Fibroblast of skin of right biceps (primary cell): ENCODE measurements around the gene GREB1L.
"Not testable (repeated sequence)": the region's sequence is repeated elsewhere in the genome, so short reads cannot be mapped to it uniquely, and the experiment has no call there.

Experiments
- DNase-seq: peaks from one replicate; pipeline ENCODE4 v3.0.0-alpha.2; 2013

The GREB1L gene

DNA sequence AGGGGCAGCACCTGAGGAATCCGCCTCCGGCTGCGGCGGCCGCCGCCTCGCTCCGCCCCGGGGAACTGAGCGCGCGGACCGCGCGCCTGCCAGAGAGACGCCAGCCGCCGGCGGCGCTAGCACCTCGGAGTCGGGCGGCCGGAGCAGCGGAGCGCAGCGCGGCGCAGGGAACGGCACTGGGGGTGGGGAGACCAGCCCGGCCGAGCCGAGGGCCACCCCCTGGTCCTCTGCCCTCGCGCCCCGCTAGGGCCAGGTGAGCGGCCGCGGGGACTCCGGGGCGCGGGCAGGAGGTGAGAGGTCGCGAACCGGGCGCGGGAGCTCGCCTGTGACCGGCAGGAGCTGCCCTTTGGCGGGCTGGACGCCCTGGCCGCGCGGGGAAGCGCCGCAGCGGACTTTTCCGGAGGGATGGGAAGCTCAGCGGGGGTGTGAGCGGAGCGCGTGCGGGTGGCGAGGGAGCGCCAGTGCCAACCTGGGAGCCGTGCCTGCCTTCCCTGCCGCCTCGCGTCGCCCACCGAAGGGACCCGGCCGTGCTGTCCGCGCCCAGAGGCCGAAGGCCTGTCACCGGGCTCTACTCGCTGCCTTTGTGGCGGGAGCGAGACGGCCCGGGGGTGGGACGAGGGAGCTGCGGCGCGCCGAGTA, at the start of gene GREB1L:
GREB1L (plus strand) TSS at position 92 of the 639 bp plus-strand sequence. CDS start 141,287 bp downstream, outside the sequence.
- DNase-seq = peak; percentile 40

DNA sequence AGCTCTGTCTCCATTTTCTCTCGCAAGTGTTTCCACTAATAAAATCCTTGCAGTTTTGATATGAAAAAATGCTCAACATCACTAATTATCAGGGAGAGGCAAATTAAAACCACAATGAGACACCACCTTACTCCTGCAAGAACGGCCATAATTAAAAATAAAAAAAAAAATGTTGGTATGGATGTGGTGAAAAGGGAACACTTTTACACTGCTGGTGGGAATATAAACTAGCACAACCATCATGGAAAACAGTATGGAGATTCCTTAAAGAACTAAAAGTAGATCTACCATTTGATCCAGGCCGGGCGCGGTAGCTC, 49.8 kb upstream of the GREB1L start:
- no peak for DNase-seq

DNA sequence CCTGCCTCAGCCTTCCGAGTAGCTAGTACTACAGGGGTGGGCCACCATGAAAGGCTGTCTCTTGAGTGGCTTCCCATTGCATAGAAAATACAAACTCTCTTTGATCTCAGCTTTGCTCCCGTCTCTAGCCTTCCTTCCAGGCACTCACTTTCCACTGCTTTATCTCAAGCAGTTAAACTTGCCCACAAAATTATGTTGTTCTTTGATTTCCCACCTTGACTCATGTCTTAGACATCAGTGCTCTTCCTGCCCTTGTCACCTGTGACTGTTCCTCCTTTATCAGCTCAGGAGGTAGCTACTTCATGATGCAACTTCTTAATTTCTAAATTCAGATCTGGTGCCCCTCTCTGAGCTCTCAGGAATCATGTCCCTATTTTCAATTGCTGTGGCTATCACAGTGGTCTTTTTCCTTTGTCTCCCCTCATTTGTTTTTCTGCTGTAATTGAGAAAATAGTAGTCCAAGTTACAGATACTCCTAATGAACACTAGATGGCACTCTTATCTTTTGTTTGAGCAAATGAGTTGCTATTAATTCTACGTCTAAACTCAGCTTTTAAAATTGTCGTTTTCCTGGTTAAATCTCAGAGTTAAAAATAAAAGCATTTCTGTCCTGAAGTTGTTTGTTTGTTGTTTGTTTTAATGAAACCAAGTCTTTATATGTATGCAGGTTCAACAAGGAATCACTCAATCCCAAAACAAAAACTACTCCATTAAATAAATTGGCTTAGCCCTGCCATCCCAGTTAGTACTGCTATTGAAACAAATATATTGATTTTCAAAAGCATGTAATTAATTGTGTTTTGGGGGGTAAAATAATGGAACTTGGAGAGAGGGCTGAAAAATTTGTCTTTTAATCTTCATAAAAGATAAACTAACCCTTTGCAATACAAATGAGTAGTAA, 46.9 kb upstream of the GREB1L start:
- peak; percentile 38 for DNase-seq

DNA sequence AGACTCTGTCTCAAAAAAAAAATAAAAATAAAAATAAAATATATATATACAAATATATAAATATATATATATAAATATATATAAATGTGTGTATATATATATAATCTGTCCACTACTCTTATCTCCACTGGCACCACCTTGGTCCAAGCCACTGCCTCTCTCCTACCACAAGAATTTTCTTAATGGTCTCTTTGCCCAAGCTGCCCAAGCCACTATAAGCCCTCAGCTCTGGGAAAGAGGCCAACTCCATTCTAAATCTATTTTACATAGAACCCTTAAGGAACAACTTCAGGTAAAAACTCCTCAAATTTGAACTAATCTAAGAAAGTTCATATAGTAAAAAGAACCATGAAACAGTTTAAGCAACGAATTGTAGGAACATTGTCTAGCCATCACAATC, 45.6 kb upstream of the GREB1L start:
- DNase-seq = no peak

DNA sequence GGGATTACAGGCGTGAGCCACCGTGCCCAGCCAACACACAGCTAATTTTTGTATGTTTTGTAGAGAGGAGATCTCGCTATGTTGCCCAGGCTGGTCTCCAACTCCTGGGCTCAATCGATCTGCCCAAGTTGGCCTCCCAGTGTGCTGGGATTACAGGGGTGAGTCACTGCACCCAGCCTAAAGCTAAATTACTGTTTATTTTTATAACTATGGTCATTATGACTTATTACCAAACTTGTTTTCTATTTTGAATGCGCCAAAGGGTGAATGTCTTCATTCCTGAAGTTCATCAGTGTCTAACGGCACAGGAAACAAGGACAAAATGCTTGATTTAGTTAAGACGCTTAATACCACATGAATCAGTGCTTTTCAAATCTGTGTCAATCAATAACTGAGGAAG, 38.9 kb upstream of the GREB1L start:
- DNase-seq = no peak

DNA sequence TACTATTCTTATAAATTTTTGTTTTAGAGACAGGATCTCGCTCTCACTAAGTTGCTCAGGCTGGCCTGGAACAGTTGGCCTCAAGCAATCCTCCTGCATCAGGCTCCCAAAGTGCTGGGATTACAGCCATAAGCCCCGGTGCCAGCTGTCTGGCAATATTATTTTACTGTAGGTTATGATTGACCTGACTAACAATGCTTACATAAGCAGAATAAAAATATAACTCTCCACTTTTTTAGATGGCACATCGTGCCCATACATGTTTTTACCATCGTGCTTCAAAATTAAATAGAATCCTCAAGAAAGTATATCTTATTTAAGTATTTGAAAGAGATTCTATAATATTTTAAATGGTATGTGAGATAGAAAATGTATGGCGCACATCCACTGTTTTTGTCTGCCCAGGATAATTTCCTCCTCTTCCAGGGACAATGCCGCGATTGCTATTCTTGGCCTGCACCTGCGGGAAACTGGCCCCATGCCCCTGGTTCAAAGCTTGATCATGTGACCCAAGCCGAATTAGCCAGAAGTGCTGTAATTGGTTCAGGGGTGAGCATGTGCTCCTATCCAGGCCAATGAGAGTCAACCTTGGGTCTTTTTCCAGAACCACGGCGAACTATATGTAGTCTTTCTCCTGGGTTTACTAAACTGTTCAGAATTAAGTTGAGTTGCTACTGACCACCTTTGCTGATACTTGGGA, 38.3 kb upstream of the GREB1L start:
- no peak for DNase-seq

DNA sequence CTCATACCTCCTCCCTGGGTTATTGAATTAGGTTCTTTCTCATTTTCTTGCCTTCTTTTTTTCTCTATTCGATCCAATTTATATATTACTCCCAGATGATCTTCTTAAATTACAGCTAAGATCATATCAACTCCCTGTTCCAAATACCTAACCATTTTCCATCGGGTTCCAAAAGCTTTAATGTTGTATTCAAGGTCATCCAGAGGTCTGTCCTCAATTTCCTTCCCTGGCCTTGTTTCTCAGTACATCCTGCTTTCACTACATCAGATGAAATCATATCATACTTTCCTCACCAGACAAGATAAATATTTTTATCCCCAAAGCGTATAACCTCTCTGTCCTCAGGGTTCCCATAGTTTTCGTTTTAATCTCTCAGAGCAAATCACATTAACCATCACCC, 36.3 kb upstream of the GREB1L start:
- DNase-seq = no peak

DNA sequence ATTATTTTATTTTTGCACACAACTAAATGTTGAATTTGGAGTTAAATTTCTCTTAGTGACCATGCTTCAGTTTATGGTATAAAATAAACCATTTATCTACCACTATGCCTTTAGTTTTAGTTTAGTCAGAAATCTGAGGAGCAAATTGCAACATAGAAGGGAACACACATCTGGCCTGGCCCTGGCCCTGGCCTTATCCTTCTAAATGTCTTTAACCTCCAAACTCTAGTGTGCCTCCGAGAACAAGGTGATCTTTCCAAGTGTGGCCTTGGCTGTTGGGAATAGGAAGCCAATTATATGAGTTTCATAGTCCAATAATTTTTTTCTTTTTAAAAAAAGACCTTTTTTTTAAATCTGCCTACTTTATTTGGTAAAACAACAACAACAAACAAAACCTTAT, 31.8 kb upstream of the GREB1L start:
- DNase-seq = no peak

DNA sequence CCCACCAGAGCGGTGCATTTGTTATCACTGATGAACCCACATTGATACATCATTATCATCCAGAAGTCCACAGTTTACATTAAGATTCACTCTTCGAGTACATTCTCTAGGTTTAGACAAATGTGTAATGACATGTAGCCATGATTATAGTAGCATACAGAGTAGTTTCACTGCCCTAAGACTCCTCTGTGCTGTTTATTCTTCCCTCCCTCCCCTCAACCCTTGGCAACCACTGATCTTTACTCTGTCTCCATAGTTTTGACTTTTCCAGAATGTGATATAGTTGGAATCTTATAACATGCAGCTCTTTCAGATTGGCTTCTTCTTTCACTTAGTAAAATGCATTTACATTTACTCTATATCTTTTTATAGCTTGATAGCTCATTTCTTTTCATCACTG, 31.2 kb upstream of the GREB1L start:
- DNase-seq = no peak

DNA sequence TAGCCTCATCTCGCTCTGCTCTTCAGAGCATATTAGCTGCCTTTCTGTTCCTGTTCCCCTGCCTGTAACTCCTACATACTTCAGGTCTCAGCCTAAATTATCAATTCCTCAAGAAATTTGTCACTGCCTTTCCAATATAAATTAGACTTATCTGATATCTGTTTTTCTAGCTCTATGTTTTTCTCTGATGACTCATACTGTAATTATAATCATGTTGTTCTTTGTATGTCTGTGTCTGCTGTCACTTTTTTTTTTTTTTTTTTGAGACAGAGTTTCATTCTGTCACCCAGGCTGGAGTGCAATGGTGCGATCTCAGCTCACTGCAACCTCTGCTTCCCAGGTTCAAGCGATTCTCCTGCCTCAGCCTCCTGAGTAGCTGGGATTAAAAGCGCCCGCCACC, 27.6 kb upstream of the GREB1L start:
- not testable (repeated sequence) for DNase-seq

DNA sequence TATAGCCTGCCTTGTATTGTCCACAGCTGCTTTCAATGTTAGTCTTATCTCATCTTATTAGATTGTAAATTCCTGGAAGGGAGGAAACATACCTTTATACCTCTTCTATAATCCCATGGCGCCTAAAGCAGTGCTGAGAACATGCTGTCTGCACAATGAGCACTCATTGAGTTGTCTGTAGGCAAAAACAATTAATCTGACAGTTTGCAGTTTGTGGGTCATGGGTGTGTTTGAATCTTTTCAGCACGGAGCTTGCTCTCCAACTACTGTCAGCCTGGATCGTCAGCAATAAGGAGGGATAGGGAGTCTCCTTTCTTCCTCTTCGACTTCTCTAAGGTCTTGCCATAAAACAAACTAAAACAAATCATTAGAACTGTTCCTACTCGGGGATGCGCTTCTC, 26.5 kb upstream of the GREB1L start:
- no peak for DNase-seq

DNA sequence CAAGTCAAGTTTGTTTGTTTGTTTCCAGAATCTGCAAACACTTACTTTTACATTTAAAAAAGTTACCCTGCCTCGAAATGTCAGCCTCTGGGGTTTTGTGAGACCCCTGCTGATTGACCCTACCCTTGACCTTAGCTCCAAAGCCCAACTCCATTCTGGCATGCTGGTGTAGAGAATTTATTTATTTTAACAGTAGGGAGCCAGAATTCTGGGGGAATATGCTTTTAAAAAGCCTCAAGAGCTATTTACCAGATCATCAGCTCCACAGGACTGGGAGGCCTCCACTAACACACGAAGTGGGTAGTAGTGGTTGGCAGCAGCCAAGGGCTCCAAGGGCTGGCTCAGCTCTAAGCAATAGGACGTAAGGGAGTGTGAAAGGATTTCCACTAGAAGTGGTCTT, 23.2 kb upstream of the GREB1L start:
- no peak for DNase-seq

DNA sequence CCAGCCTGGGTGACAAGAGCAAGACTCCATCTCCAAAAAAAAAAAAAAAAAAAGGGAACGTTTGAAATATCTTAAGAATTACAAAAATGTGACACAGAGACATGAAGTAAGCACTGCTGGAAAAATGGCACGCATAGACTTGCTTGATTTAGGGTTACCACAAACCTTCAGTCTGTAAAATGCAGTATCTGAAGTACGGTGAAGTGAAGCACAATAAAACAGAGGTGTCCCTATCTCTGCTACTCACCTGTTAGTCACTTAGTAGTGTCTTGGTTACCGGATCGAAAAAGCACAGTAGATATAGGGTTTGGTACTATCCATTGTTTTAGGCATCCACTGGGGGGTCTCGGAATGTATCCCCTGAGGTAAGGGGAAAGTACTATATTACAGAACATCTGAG, 11.6 kb upstream of the GREB1L start:
- no peak for DNase-seq

DNA sequence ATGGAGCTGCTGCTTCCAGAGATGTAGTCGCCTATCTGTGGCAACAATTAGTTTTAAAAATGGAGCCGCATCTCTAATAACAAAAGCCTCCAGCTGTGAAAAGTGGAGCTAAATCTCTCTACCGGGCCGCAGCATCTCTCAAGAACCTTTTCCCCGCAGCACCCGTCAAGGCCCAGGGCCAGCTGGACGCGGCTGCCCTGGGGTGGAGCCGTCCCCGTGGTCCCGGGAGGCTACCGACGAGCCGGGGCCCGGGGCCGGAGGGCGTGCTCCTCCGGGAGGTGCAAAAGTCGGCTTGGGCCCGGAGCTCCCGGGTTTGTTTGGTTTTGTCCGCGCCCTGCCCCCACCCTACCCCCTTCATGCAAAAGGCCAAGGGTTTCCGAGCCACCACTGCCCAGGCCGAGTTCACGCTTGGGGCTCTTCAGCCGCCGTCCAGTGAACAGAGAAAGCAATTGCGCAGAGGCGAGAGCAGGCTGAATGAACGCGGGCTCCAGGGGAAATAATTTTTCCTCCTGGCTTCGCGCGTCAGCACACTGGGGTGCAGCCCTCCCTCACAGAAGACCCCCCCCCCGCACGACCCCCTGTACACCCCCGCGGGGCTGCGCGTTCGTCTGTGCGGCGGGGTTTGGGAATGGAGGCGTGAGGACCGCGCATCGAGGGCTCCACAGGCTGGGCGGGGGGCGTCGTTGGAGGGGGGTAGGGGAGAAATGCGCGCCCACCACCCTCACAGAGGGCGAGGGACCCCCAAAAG, 557 bp upstream of the GREB1L start:
- DNase-seq = no peak

DNA sequence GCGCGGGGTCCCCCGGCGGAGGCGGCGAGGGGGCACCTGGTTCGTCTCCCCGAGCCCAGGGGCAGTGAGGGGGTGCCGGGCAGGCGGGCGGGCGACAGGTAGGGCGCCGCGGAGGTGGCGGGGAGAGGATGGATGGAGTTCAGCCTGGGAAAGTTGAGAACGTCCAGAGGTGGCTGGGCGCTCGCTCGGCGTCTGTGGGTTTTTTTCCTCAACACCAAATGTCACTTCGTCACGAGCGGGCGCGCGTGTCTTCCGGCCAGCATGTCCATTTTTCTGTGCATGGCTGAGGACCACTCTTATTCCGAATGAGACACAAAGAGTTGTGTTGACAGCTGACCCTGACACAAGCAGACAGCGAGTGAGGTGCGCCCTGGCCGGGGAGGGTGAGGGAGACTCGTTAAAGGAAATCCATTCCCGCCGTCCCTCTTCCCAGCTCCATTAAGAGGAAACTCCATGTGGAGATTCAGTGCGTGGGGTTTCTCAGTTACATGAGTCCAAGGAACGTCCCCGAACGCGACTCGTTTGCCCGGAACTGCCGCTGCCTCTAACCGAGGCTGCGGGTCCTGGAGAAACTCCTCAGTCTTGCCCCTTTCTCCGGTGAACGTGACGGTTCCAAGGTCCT, 859 bp downstream of the GREB1L start:
- DNase-seq = no peak

DNA sequence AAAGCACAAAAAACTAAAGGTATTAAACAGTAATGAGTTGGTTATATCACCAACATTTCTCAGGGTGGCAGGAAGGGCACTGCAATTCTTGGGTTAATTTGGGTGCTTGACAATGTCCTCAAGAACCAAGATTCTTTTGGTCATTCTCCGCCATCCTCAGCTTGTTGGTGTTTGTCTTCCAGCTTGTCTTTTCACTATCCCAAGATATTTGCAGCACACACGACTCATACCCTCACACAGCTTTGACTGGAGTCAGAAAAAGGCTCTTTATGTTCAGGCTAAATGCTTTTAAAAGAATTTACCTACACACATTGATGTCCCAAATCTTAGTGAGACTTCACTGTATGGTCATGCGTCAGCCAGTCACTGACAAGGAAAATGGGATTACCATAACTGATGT, 12.5 kb downstream of the GREB1L start:
- DNase-seq = no peak

DNA sequence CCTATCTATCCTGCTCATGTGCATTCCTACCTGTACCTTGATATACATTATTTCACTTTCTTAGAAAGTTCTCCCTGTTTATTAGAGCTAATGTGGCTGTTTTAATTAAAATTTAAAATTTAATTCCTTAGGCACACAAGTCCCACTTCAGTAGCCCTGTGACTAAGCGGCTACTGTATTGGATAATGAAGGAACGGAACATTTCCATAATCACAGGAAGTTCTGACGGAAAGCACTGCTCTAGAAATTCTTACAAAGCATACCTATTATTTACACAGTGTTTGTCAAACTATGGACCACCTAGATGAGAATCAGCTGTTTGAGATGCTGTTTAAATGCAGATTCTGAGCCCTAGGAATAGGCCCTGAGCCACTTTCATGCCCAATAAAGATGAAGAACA, 13.2 kb downstream of the GREB1L start:
- no peak for DNase-seq

DNA sequence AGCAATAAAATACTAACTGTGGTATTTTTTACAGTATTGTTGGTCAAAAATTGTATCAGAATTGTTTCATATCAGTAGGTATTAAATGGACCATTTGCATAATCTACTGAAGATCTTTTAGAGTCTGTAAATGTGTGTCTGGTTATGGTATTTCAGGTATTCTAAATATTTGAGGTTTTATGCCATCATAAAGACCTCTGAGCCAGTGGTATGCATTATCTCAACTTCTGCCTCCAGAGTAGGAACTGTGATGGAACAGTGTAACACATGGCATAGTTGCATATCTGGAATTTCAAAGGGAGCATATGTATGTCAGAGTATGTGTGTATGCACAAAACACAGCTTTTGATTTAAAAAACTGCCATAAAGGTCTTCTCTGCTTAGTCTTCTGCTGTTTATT, 15.4 kb downstream of the GREB1L start:
- DNase-seq = peak; percentile 11

DNA sequence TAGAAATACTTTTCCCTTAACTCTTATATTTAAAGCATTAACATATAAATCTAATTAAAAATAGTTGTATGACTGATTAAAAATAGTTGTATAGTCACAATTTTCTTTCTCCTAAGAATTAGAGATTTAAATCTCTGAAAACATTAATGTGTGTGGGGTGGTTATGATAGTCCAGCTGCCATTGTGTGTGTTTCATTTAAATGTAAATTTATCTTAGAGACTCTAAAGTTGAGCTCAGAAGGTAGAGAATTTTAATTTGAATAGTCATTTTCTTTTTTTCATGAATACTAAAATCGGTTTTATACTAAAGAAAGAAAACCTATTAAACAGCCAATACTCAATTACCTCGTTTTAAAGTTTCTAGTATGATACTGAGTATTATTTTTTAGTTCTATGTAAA, 18.6 kb downstream of the GREB1L start:
- no peak for DNase-seq

DNA sequence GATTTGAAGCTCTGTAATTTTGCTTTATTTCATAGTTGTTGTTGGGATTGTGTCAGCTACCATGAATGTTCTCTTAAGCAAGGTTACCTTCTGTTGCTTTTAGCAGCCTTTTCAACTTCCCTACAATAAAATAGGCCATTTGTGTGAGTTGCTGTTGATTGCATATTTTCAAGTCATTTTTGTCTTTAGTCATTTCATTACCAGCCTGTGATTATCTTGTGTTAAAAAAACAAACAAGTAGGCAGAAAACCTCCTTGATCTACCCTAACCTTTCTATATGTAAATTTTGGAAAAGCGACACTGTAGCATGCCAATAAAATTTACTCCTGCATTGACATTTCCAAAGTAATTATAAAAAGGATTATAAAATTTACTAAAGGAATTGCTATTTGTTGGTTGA, 19.3 kb downstream of the GREB1L start:
- DNase-seq = no peak

DNA sequence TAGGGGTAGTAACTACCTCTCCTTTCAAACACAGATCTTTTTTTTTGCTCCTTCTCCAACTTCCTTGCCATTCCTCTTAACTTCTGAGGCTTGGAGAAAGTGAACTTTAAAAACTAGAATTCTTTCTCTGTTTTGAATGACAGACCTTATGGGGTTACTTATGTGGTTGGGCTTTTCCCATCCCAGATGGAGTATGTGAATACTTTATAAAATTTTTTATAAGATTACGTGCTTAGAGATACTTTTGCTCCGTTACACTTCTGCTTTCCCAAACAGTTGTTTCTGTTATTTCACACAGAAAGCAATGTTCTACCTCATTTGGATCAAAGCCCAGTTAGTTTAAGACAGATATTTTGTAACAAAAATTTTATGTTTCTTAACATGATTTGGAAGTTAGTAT, 20.2 kb downstream of the GREB1L start:
- DNase-seq = no peak

DNA sequence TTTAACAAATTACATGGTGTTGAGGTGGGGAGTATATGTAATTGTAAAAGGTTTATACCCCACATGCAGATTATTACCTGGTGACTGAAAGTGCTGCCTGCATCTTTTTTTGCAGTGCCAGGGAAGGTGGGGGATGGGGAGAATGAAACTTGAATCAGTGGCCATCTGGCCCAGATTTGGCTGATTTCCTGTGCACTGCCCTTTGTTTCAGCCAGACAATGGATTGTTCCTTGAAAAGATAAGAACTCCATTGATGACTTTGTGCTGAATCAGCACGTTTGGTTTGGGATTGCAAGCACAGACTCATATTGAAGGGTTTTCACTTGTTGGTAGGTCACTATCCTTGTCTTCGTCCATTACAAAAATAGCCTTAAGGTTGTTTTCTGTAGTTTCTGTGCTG, 20.9 kb downstream of the GREB1L start:
- no peak for DNase-seq

DNA sequence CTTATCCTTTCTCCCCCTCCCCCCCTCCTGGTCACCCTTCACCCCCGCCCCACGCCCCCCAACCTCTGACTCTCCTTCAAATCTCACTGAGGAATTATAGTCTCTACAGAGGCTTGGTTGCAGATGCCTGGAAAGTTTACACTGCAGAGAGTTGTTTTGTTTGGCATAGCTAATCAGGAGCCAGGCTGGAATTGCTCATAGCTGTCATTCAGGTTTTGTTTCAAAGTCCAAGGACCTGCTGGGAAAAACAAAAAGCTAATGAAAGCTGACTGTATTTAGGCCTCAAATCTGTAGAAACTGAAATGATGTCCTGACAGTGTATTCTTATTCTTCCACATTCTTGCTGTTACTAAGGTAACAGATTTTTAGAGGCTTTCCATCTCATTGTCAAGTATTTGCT, 22.6 kb downstream of the GREB1L start:
- DNase-seq = no peak
